Measurements from ENCODE around the gene OVAAL.

OVAAL gene

GRCh38 chr1:180558664-180559063, at the start of gene OVAAL:
TSS of gene OVAAL (plus strand) at chr1:180558964.
- H3K4me3 ChIP-seq (ENCODE audit: low read depth, low read length), result no peak within 1 kb of the TSS
- no peaks in the 10 kb centered on the region for H3K36me3 ChIP-seq (ENCODE audit: control insufficient read depth in 2 of 2, insufficient read depth in 1 of 2, low read length in 2 of 2)
- no peaks in the 10 kb centered on the region for H3K9me3 ChIP-seq (ENCODE audit: control insufficient read depth, insufficient read depth, low read depth, low read length)
- no peak for TF ChIP-seq ZNF37A (tag by site-specific recombination; IDR thresholded peaks at IDR 0.05)
- TF ChIP-seq SP7 (tag by site-specific recombination; IDR thresholded peaks at IDR 0.05), result no peak
- no peak for TF ChIP-seq ZNF473 (tag by site-specific recombination; IDR thresholded peaks at IDR 0.05)
- TF ChIP-seq MZF1 (tag by site-specific recombination; IDR thresholded peaks at IDR 0.05; ENCODE audit: borderline replicate concordance), result no peak
- no peaks in the 10 kb centered on the region for H3K4me1 ChIP-seq (ENCODE audit: control insufficient read depth, insufficient read depth, low read length)
- H3K27ac ChIP-seq (ENCODE audit: extremely low read depth, low read depth, low read length), result no peak within 1 kb of the TSS
- POLR2A ChIA-PET, result no interaction called here
- CTCF ChIA-PET, result no interaction called here

GRCh38 chr1:180510882-180511281, 47.9 kb upstream of the OVAAL start:
- no peak for TF ChIP-seq KLF8 (tag by site-specific recombination; IDR thresholded peaks at IDR 0.05)
- TF ChIP-seq ZBTB26 (tag by site-specific recombination; optimal IDR thresholded peaks at IDR 0.05), result no peak
- no peak for TF ChIP-seq ZNF292 (tag by site-specific recombination; IDR thresholded peaks at IDR 0.05; ENCODE audit: borderline replicate concordance, low read depth)
- no peak for TF ChIP-seq PRDM1 (tag by site-specific recombination; IDR thresholded peaks at IDR 0.05)
- no peak for TF ChIP-seq ZSCAN18 (tag by site-specific recombination; IDR thresholded peaks at IDR 0.05)
- no peak overlapping the region for H3K4me3 ChIP-seq (ENCODE audit: low read depth, low read length)
- ChIA-PET CTCF (interaction anchor here (9.7 kb wide), 1 partner anchor 353 kb away, joined by 137 read pairs; no protein-coding TSS in a partner anchor), POLR2A (no interaction called here)
- H3K4me1 ChIP-seq (ENCODE audit: control insufficient read depth, insufficient read depth, low read length), result no peaks in the 10 kb centered on the region
- H3K9me3 ChIP-seq (ENCODE audit: control insufficient read depth, insufficient read depth, low read depth, low read length), result no peaks in the 10 kb centered on the region
- no peaks in the 10 kb centered on the region for H3K36me3 ChIP-seq (ENCODE audit: control insufficient read depth in 2 of 2, insufficient read depth in 1 of 2, low read length in 2 of 2)
- no peak overlapping the region for H3K27ac ChIP-seq (ENCODE audit: extremely low read depth, low read depth, low read length)

GRCh38 chr1:180513531-180513930, 45.2 kb upstream of the OVAAL start:
- Histone ChIP-seq H3K4me3 (ENCODE audit: low read depth, low read length) (no peak overlapping the region), H3K27ac (ENCODE audit: extremely low read depth, low read depth, low read length) (no peak overlapping the region), H3K4me1 (ENCODE audit: control insufficient read depth, insufficient read depth, low read length) (no peaks in the 10 kb centered on the region), H3K36me3 (ENCODE audit: control insufficient read depth in 2 of 2, insufficient read depth in 1 of 2, low read length in 2 of 2) (no peaks in the 10 kb centered on the region), H3K9me3 (ENCODE audit: control insufficient read depth, insufficient read depth, low read depth, low read length) (no peaks in the 10 kb centered on the region)
- TF ChIP-seq, protein P1, sequence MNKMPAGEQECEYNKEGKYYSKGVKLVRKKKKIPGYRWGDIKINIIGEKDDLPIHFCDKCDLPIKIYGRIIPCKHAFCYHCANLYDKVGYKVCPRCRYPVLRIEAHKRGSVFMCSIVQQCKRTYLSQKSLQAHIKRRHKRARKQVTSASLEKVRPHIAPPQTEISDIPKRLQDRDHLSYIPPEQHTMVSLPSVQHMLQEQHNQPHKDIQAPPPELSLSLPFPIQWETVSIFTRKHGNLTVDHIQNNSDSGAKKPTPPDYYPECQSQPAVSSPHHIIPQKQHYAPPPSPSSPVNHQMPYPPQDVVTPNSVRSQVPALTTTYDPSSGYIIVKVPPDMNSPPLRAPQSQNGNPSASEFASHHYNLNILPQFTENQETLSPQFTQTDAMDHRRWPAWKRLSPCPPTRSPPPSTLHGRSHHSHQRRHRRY (tag by site-specific recombination; IDR thresholded peaks at IDR 0.05), result no peak
- TF ChIP-seq ZNF292 (tag by site-specific recombination; IDR thresholded peaks at IDR 0.05; ENCODE audit: borderline replicate concordance, low read depth), result no peak
- TF ChIP-seq ZSCAN16 (tag by site-specific recombination; IDR thresholded peaks at IDR 0.05), result no peak
- ChIA-PET CTCF (interaction anchor here (0.6 to 9.7 kb wide), 3 partner anchors 20 to 350 kb away, joined by 3 to 137 read pairs (median 5); no protein-coding TSS in a partner anchor), POLR2A (no interaction called here)

DNA sequence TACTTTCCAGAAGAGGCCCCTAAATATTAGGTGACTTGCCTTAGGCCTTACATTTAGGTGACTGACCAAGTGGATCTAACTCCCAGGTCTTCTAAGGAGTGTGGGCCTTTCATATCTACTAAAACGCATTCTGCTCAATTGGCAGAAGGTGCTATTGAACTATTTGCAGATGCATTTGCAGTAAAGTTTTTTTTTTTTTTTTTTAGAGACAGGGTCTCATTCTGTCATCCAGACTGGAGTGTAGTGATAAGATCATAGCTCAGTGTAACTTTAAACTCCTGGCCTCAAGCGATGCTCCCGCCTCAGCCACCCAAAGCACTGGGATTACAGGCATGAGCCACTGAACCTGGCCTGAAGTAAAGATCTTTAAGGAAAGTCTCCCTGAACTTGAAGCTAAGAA, 43.4 kb upstream of the OVAAL start:
- ChIA-PET CTCF (interaction anchor here (0.6 to 9.7 kb wide), 23 partner anchors 9 to 1023 kb away, joined by 3 to 137 read pairs (median 5); no protein-coding TSS in a partner anchor), POLR2A (interaction anchor here (0.7 to 1.4 kb wide), 5 partner anchors 9 to 507 kb away, joined by 3 to 10 read pairs (median 3); partner anchors contain the start of genes ACBD6 and XPR1)
- Histone ChIP-seq H3K27ac (ENCODE audit: extremely low read depth, low read depth, low read length) (no peak overlapping the region), H3K36me3 (ENCODE audit: control insufficient read depth in 2 of 2, insufficient read depth in 1 of 2, low read length in 2 of 2) (no peaks in the 10 kb centered on the region), H3K4me3 (ENCODE audit: low read depth, low read length) (no peak overlapping the region), H3K9me3 (ENCODE audit: control insufficient read depth, insufficient read depth, low read depth, low read length) (no peaks in the 10 kb centered on the region), H3K4me1 (ENCODE audit: control insufficient read depth, insufficient read depth, low read length) (no peaks in the 10 kb centered on the region)
- TF ChIP-seq ZNF335 (tag by site-specific recombination; conservative IDR thresholded peaks at IDR 0.05) (peak; percentile 73), ZNF362 (tag by site-specific recombination; IDR thresholded peaks at IDR 0.05) (peak; percentile 73), ZNF2 (tag by site-specific recombination; IDR thresholded peaks at IDR 0.05) (no peak)
